IMR-90 (cell line): Measurements from ENCODE around the gene INPP5E. TPM values are rescaled to one million over a fixed set of nuclear protein-coding genes. Genes with fewer than 3 reads are reported as not detected.
A peak's percentile ranks its signal among the peaks of the same experiment; 100 is the strongest.

ENCODE experiments used
- ATAC-seq: fragments of 200-7000 bp; cut with Tn5 transposase; 2 replicates; pipeline ENCODE4 v1.9.1; 2020; ENCODE audit warnings: low read depth, mild to moderate bottlenecking, moderate library complexity
- BruUV-seq: library from RNA; stranded (reverse); fragments of 400-500 nt; replicated peaks from 2 replicates; lab custom pipeline; 2021; lab: Mats Ljungman, UMichigan
- CTCF ChIA-PET: fragments of 300-600 bp; formaldehyde crosslinking; extraction: SDS; loops from one replicate; lab custom pipeline; 2021; ENCODE audit warnings: antibody characterized with exemption; lab: Yijun Ruan, JAX
- POLR2A ChIA-PET: fragments of 300-600 bp; sonication (Branson Sonifier 250); formaldehyde crosslinking; loops from one replicate; lab custom pipeline; 2022; ENCODE audit warnings: antibody characterized with exemption; ENCODE audit not compliant: unreplicated experiment; lab: Charles Lee
- DNase-seq: peaks from one replicate; pipeline ENCODE4 v3.0.0; 2013
- H2AFZ ChIP-seq: replicated peaks from 2 replicates; pipeline ENCODE3; 2013; ENCODE audit warnings: low read length, mild to moderate bottlenecking; ENCODE audit not compliant: poor library complexity
- H2AK5ac ChIP-seq: 2 replicates; pipeline ENCODE4 v1.6.1; 2013; ENCODE audit warnings: low read depth, low read length, inconsistent platforms
- H2AK9ac ChIP-seq: replicated peaks from 2 replicates; pipeline ENCODE3; 2013; ENCODE audit warnings: mild to moderate bottlenecking, low read depth, low read length, moderate library complexity; ENCODE audit not compliant: poor library complexity
- H2BK120ac ChIP-seq: 2 replicates; pipeline ENCODE4 v1.6.1; 2013; ENCODE audit warnings: low read depth, low read length, inconsistent platforms
- H2BK15ac ChIP-seq: 3 replicates; pipeline ENCODE4 v1.6.1; 2013; ENCODE audit warnings: low read depth, low read length, inconsistent platforms
- H2BK20ac ChIP-seq: 2 replicates; pipeline ENCODE4 v1.6.1; 2013; ENCODE audit warnings: low read depth, mild to moderate bottlenecking, inconsistent platforms, low read length, moderate library complexity
- H2BK5ac ChIP-seq: 2 replicates; pipeline ENCODE4 v1.6.1; 2013; ENCODE audit warnings: mild to moderate bottlenecking, low read depth, low read length, inconsistent platforms; ENCODE audit not compliant: poor library complexity, severe bottlenecking
- H3K14ac ChIP-seq: replicated peaks from 2 replicates; pipeline ENCODE4 v1.6.1; 2013; ENCODE audit warnings: low read depth, low read length, inconsistent platforms
- H3K18ac ChIP-seq: 2 replicates; pipeline ENCODE4 v1.6.1; 2013; ENCODE audit warnings: low read depth, low read length, control low read depth
- H3K23ac ChIP-seq: 2 replicates; pipeline ENCODE4 v1.6.1; 2013; ENCODE audit warnings: low read depth, low read length, inconsistent platforms
- H3K27ac ChIP-seq: 2 replicates; pipeline ENCODE4 v1.5.1; 2013; ENCODE audit warnings: mild to moderate bottlenecking, control low read depth, low read length; ENCODE audit not compliant: insufficient read depth
- H3K27me3 ChIP-seq: 2 replicates; pipeline ENCODE4 v1.6.1; 2013; ENCODE audit warnings: low read length; ENCODE audit not compliant: control insufficient read depth, insufficient read depth
- H3K36me3 ChIP-seq: 2 replicates; pipeline ENCODE4 v1.6.1; 2013; ENCODE audit warnings: low read length, mixed read lengths; ENCODE audit not compliant: control insufficient read depth, insufficient read depth
- H3K4ac ChIP-seq: 2 replicates; pipeline ENCODE4 v1.6.1; 2013; ENCODE audit warnings: low read depth, low read length, inconsistent platforms
- H3K4me1 ChIP-seq: 2 replicates; pipeline ENCODE4 v1.6.1; 2013; ENCODE audit warnings: low read length, mixed read lengths; ENCODE audit not compliant: control insufficient read depth, insufficient read depth
- H3K4me2 ChIP-seq: 2 replicates; pipeline ENCODE4 v1.6.1; 2013; ENCODE audit warnings: low read depth, mild to moderate bottlenecking, control low read depth, low read length, moderate library complexity
- H3K4me3 ChIP-seq: 2 replicates; pipeline ENCODE4 v1.5.1; 2013; ENCODE audit warnings: low read depth, mild to moderate bottlenecking, control low read depth, low read length, moderate library complexity; ENCODE audit not compliant: insufficient read depth
- H3K56ac ChIP-seq: 2 replicates; pipeline ENCODE4 v1.6.1; 2013; ENCODE audit warnings: low read length, inconsistent platforms; ENCODE audit not compliant: insufficient read depth; ENCODE audit errors: extremely low read depth
- H3K79me1 ChIP-seq, 2 experiments: 2 replicates each; pipeline ENCODE4 v1.6.1; 2013; ENCODE audit warnings: low read length in 2 of 2, inconsistent platforms in 1 of 2, low read depth in 1 of 2
- H3K9ac ChIP-seq: 2 replicates; pipeline ENCODE4 v1.6.1; 2013; ENCODE audit warnings: low read depth, low read length, control low read depth
- H3K9me1 ChIP-seq: 2 replicates; pipeline ENCODE4 v1.6.1; 2013; ENCODE audit warnings: low read length, inconsistent platforms; ENCODE audit not compliant: insufficient read depth
- H3K9me3 ChIP-seq: 2 replicates; pipeline ENCODE4 v1.6.1; 2013; ENCODE audit warnings: low read length; ENCODE audit not compliant: control insufficient read depth, insufficient read depth
- H4K20me1 ChIP-seq: 2 replicates; pipeline ENCODE4 v1.6.1; 2013; ENCODE audit warnings: low read length, inconsistent platforms; ENCODE audit not compliant: insufficient read depth
- H4K5ac ChIP-seq: 2 replicates; pipeline ENCODE4 v1.6.1; 2013; ENCODE audit warnings: mild to moderate bottlenecking, low read depth, low read length, control low read depth
- H4K8ac ChIP-seq, 2 experiments: 2 replicates each; pipeline ENCODE4 v1.6.1; 2013; ENCODE audit warnings: low read depth in 2 of 2, low read length in 2 of 2, control low read depth in 1 of 2, inconsistent platforms in 1 of 2
- H4K91ac ChIP-seq: 2 replicates; pipeline ENCODE4 v1.6.1; 2013; ENCODE audit warnings: low read depth, low read length, inconsistent platforms; ENCODE audit not compliant: insufficient read depth
- MAZ ChIP-seq: IDR thresholded peaks from 2 replicates; pipeline ENCODE4 v1.6.1; 2012; ENCODE audit warnings: low read depth, mild to moderate bottlenecking, low read length, improper control_type of control experiment, moderate library complexity, borderline replicate concordance
- MXI1 ChIP-seq: IDR thresholded peaks from 2 replicates; pipeline ENCODE4 v1.6.1; 2012; ENCODE audit warnings: low read depth, mild to moderate bottlenecking, low read length, moderate library complexity, borderline replicate concordance
- NFE2L2 ChIP-seq: fragments of 150-350 bp; IDR thresholded peaks from 2 replicates; pipeline ENCODE4 v1.6.1; 2016; ENCODE audit warnings: low read depth, mild to moderate bottlenecking, low read length
- RAD21 ChIP-seq: IDR thresholded peaks from 2 replicates; pipeline ENCODE4 v1.6.1; 2012; ENCODE audit warnings: low read length, improper control_type of control experiment
- WGBS, 2 experiments: methylation state at CpG; one replicate each; pipeline versions ENCODE4 v1.1.5 to v1.1.7; 2013; ENCODE audit warnings: missing lambda C conversion rate in 2 of 2; ENCODE audit not compliant: insufficient read length in 1 of 2; ENCODE audit errors: extremely low coverage in 2 of 2; 5-methylcytosine and 5-hydroxymethylcytosine counted together
- dilution Hi-C: fragments of 300-500 bp; cut with HindIII; formaldehyde crosslinking; loops from one replicate; pipeline ENCODE4 v1.14.3; 2018; ENCODE audit warnings: low sequenced_read_pairs; ENCODE audit not compliant: unreplicated experiment
- in situ Hi-C: fragments of 300-500 bp; cut with MboI; formaldehyde crosslinking; loops from 3 replicates; pipeline ENCODE4 v1.14.3; 2019; ENCODE audit warnings: low sequenced_read_pairs, inconsistent platforms, mixed read lengths
- intact Hi-C: fragments of 100-400 bp; cut with micrococcal nuclease; formaldehyde crosslinking; loops from 2 replicates; pipeline ENCODE4 v1.10.0; 2022
- polyA plus RNA-seq, 3 experiments: library from polyadenylated mRNA; depleted of rRNA; stranded (reverse); fragments of >200 nt; gene quantifications; 2 replicates each; pipeline ENCODE4 v1.2.3, GENCODE V29; 2012; ENCODE audit warnings: low replicate concordance in 1 of 3
- total RNA-seq: library from RNA; depleted of rRNA; stranded (reverse); fragments of >200 nt; gene quantifications from 2 replicates; pipeline ENCODE4 v1.2.3, GENCODE V29; 2012

INPP5E gene
- total and polyA plus RNA-seq, 2 of the 4 experiments (the other 2 are of a cell fraction): 1.6 to 9.4 TPM

- DNase-seq: peak; percentile 54
These were observed 1.6 kb upstream of the INPP5E start for GRCh38 chr9:136441191-136441680.

More at GRCh38 chr9:136441191-136441680, 1.6 kb upstream of the INPP5E start:
- H2BK5ac ChIP-seq: no peak overlapping the region
- peaks cover 8% of the 10 kb centered on the region; the same call in 1 of the 2 replicates for H3K9me1 ChIP-seq
- H4K5ac ChIP-seq: no peak overlapping the region
- H4K20me1 ChIP-seq: peaks cover 52% of the 10 kb centered on the region
- H3K36me3 ChIP-seq: peaks cover 60% of the 10 kb centered on the region
- H4K91ac ChIP-seq: no peak overlapping the region
- peak overlapping the region; percentile 40 for H2AFZ ChIP-seq
- TSS peak; percentile 80 for BruUV-seq
- ATAC-seq: no peak
- H2BK15ac ChIP-seq: no peak overlapping the region
- H3K9ac ChIP-seq: no peak overlapping the region
- no peak overlapping the region for H3K4ac ChIP-seq
- TF ChIP-seq NFE2L2: no peak
- TF ChIP-seq RAD21: no peak
- no peak for TF ChIP-seq MAZ
- TF ChIP-seq MXI1: peak; percentile 69; the same call in 1 of the 2 replicates
- in situ Hi-C loops (no loop called here), intact Hi-C loops (no loop called here), dilution Hi-C loops (no loop called here)
- no peak overlapping the region for H3K23ac ChIP-seq
- no peaks in the 10 kb centered on the region for H3K27me3 ChIP-seq
- peaks cover 3 to 60% of the 10 kb centered on the region in 2 experiments for H3K79me1 ChIP-seq
- no peaks in the 10 kb centered on the region for H3K9me3 ChIP-seq
- no peak overlapping the region for H2AK9ac ChIP-seq
- peaks cover 7% of the 10 kb centered on the region for H3K4me1 ChIP-seq
- ChIA-PET POLR2A (no interaction called here), CTCF (no interaction called here)
- H3K4me2 ChIP-seq: no peak overlapping the region
- H2BK20ac ChIP-seq: no peak overlapping the region
- H2BK120ac ChIP-seq: no peak overlapping the region
- WGBS, 2 experiments: 94% methylated on average over 10 of the region's 15 CpGs; no CpG with 5 or more reads in 1 of the 2 experiments
- H3K14ac ChIP-seq: no peak overlapping the region
- H3K18ac ChIP-seq: no peak overlapping the region
- H3K56ac ChIP-seq: no peak overlapping the region
- no peak overlapping the region for H3K4me3 ChIP-seq
- no peak overlapping the region for H2AK5ac ChIP-seq
- H3K27ac ChIP-seq: no peak overlapping the region
- no peak overlapping the region for H4K8ac ChIP-seq
